Body of pancreas (tissue), 4 donors: ENCODE measurements around the gene CISD3.

Experiments
- POLR2A ChIP-seq, 3 donors: fragments of 450-650 bp; IDR thresholded peaks; one replicate each; pipeline ENCODE4 v1.6.1; 2016; ENCODE audit warnings: antibody characterized with exemption in 3 of 3, mild to moderate bottlenecking in 2 of 3
- TF ChIP-seq, protein P1 (sequence below), 7 experiments: fragments of 450-650 bp in 4 of 7; fragments of 200-600 bp in 3 of 7; sonication (generic) in 3 of 7; IDR thresholded peaks; one replicate each; pipeline ENCODE4 v1.5.1; 2016 to 2019; ENCODE audit warnings: antibody characterized with exemption in 7 of 7

DNA sequence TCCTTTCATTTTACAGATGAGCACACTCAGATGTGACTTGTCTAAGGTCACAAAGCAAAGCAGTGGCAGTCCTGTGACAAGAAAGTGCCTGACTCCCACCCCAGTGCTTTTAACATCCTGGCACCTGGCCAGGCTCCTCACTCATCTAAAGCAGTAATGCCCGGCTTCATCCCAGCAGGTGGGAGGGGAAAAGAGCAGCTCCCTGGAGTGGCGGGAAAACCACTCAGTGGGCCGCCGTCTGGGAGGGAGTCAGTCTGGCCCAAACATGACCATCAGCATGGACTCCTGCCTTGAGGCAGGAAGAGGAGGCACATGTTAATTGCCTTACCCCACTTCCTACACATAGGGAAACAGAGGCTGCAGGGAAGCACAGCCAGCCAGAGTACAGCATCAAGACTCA lies 15.4 kb downstream of the CISD3 start:
- TF ChIP-seq, protein P1, sequence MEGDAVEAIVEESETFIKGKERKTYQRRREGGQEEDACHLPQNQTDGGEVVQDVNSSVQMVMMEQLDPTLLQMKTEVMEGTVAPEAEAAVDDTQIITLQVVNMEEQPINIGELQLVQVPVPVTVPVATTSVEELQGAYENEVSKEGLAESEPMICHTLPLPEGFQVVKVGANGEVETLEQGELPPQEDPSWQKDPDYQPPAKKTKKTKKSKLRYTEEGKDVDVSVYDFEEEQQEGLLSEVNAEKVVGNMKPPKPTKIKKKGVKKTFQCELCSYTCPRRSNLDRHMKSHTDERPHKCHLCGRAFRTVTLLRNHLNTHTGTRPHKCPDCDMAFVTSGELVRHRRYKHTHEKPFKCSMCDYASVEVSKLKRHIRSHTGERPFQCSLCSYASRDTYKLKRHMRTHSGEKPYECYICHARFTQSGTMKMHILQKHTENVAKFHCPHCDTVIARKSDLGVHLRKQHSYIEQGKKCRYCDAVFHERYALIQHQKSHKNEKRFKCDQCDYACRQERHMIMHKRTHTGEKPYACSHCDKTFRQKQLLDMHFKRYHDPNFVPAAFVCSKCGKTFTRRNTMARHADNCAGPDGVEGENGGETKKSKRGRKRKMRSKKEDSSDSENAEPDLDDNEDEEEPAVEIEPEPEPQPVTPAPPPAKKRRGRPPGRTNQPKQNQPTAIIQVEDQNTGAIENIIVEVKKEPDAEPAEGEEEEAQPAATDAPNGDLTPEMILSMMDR (IDR thresholded peaks at IDR 0.05) = no peak
- no peak for TF ChIP-seq POLR2A (IDR thresholded peaks at IDR 0.05)
